ENCODE measurements around the gene CPZ.

- TF ChIP-seq USF1 (IDR thresholded peaks at IDR 0.05) (no peak), EP300 (IDR thresholded peaks at IDR 0.05; ENCODE audit: borderline replicate concordance) (no peak), REST (IDR thresholded peaks at IDR 0.05; ENCODE audit: low read depth) (no peak), TAF1 (IDR thresholded peaks at IDR 0.05; ENCODE audit: low read depth) (no peak), FOXM1 (IDR thresholded peaks at IDR 0.05; ENCODE audit: borderline replicate concordance, low read depth) (no peak), CEBPB (IDR thresholded peaks at IDR 0.05) (no peak), RAD21 (IDR thresholded peaks at IDR 0.05; ENCODE audit: low read depth) (no peak), NFIC (IDR thresholded peaks at IDR 0.05) (no peak), YY1 (IDR thresholded peaks at IDR 0.05; ENCODE audit: low read depth) (no peak), ZBTB7A (IDR thresholded peaks at IDR 0.05; ENCODE audit: low read depth) (no peak), TCF12 (IDR thresholded peaks at IDR 0.05; ENCODE audit: low read depth) (no peak), CREB1 (IDR thresholded peaks at IDR 0.05; ENCODE audit: low read depth) (no peak)
Measured at GRCh38 chr4:8581094-8581861, 11.3 kb upstream of the CPZ start.

All from Ishikawa (cell line).